Kidney (tissue), 14 donors: ENCODE data around the gene UBE2J1. TPM values are rescaled to one million over a fixed set of nuclear protein-coding genes. Genes with fewer than 3 reads are reported as not detected.

ENCODE experiments used
- DNase-seq, 5 donors: peaks; one replicate each; pipeline ENCODE4 v3.0.0-alpha.2; 2013 to 2020
- FAIRE-seq: peaks from 2 replicates; lab custom pipeline; 2012; peaks lifted over from hg19 to GRCh38; lab: Jason Lieb, UNC
- H3K27ac ChIP-seq, 2 donors: one replicate each; pipeline ENCODE4 v1.7.0; 2013; ENCODE audit warnings: low read depth in 2 of 2, low read length in 2 of 2, inconsistent platforms in 1 of 2
- H3K27me3 ChIP-seq: one replicate; pipeline ENCODE4 v1.7.1; 2013; ENCODE audit warnings: low read length, inconsistent platforms; ENCODE audit not compliant: control insufficient read depth, insufficient read depth
- H3K36me3 ChIP-seq, 3 donors: one replicate each; pipeline versions ENCODE4 v1.7.0 to v1.7.1; 2013; ENCODE audit warnings: low read length in 3 of 3, control low read depth in 1 of 3, inconsistent platforms in 1 of 3; ENCODE audit not compliant: insufficient read depth in 3 of 3, control insufficient read depth in 2 of 3
- H3K4me1 ChIP-seq, 3 donors: one replicate each; pipeline versions ENCODE4 v1.7.0 to v1.7.1; 2013; ENCODE audit warnings: low read length in 3 of 3, inconsistent platforms in 1 of 3, low read depth in 1 of 3; ENCODE audit not compliant: control insufficient read depth in 2 of 3, insufficient read depth in 2 of 3
- H3K4me3 ChIP-seq, 3 donors: one replicate each; pipeline versions ENCODE4 v1.7.0 to v1.8.1; 2013; ENCODE audit warnings: low read length in 3 of 3, control low read depth in 1 of 3, inconsistent platforms in 1 of 3
- H3K9ac ChIP-seq, 3 donors: one replicate each; pipeline versions ENCODE4 v1.7.0 to v1.7.1; 2013; ENCODE audit warnings: low read length in 3 of 3, control low read depth in 1 of 3, inconsistent platforms in 1 of 3
- H3K9me3 ChIP-seq, 3 donors: one replicate each; pipeline versions ENCODE4 v1.7.0 to v1.7.1; 2013; ENCODE audit warnings: low read length in 3 of 3, control low read depth in 1 of 3, inconsistent platforms in 1 of 3; ENCODE audit not compliant: control insufficient read depth in 2 of 3, insufficient read depth in 1 of 3
- CTCF ChIP-seq: IDR thresholded peaks from 3 replicates; pipeline ENCODE4 v1.5.1; 2012; ENCODE audit warnings: mild to moderate bottlenecking, moderate library complexity, borderline replicate concordance; ENCODE audit not compliant: insufficient read depth; ENCODE audit errors: extremely low read depth
- intact Hi-C: fragments of 100-400 bp; cut with DNase I; formaldehyde crosslinking; loops from one replicate; pipeline ENCODE4 v1.11.1; 2022
- polyA plus RNA-seq: library from polyadenylated mRNA; stranded (reverse); fragments of 350-450 nt; fragmentation: Illumina TruSeq; extraction: RNeasy Lipid Tissue Mini Kit (QIAGEN cat#74804); gene quantifications from one replicate; pipeline ENCODE4 v1.2.3, GENCODE V29; 2014; ENCODE audit warnings: low read depth, low replicate concordance; ENCODE audit not compliant: insufficient read depth
- total RNA-seq: library from RNA; stranded (reverse); fragmentation: NEBNext Ultra II Directional; extraction: Animal tissue kit (Norgen Biotek cat#: 25700); gene quantifications from one replicate; pipeline ENCODE4 v1.2.1, GENCODE V29; 2021
- donor health status: control.
- donor health status: control.
- donor health status: control.
- donor health status: control.
- donor health status: control.
- donor health status: DM: yes; HTN: yes; CAD: no.
- donor health status: Normal renal cell carcinoma (clear cell type).

The UBE2J1 gene
- total and polyA plus RNA-seq, 2 donors from 2014 or later = 22.8 to 47.3 TPM

GRCh38 chr6:89282749-89283148, 69.8 kb downstream of the UBE2J1 start:
- Histone ChIP-seq H3K4me1 (no peaks in the 10 kb centered on the region), H3K4me3 (no peak overlapping the region), H3K36me3 (no peaks in the 10 kb centered on the region), H3K27me3 (no peaks in the 10 kb centered on the region), H3K27ac (no peak overlapping the region), H3K9ac (no peak overlapping the region), H3K9me3 (no peaks in the 10 kb centered on the region)
- TF ChIP-seq CTCF = no peak
- FAIRE-seq = no peak
- no peak for DNase-seq
- intact Hi-C loops = no loop called here

- Histone ChIP-seq H3K27ac (no peak overlapping the region), H3K4me3 (no peak overlapping the region), H3K9ac (no peak overlapping the region), H3K27me3 (no peaks in the 10 kb centered on the region), H3K9me3 (no peaks in the 10 kb centered on the region), H3K36me3 (no peaks in the 10 kb centered on the region), H3K4me1 (no peaks in the 10 kb centered on the region)
- FAIRE-seq = no peak
- TF ChIP-seq CTCF = peak; percentile 23
- peak in 1 of 5 donors; percentile 27 for DNase-seq
- intact Hi-C loops = no loop called here
Measured at GRCh38 chr6:89281779-89282246, 70.7 kb downstream of the UBE2J1 start.

- no peak for DNase-seq
- FAIRE-seq = no peak
- Histone ChIP-seq H3K4me3 (no peak overlapping the region), H3K27me3 (no peaks in the 10 kb centered on the region), H3K36me3 (no peaks in the 10 kb centered on the region), H3K9me3 (no peaks in the 10 kb centered on the region), H3K9ac (no peak overlapping the region), H3K4me1 (no peaks in the 10 kb centered on the region), H3K27ac (no peak overlapping the region)
- intact Hi-C loops = no loop called here
- TF ChIP-seq CTCF = no peak
Measured at GRCh38 chr6:89278956-89279355, 73.6 kb downstream of the UBE2J1 start.

Other genes starting within 250 kb of the UBE2J1 start
- 2.3 TPM for gene SRSF12, start 234.7 kb downstream of the UBE2J1 start, total RNA-seq
- gene SRSF12, start 234.7 kb downstream of the UBE2J1 start, polyA plus RNA-seq = 1.0 TPM
- gene PM20D2, start 206.7 kb downstream of the UBE2J1 start, total RNA-seq = 14.4 TPM
- 5.7 TPM for gene PM20D2, start 206.7 kb downstream of the UBE2J1 start, polyA plus RNA-seq
- gene GABRR1, start 135.4 kb downstream of the UBE2J1 start, total RNA-seq = not detected
- gene GABRR1, start 135.4 kb downstream of the UBE2J1 start, polyA plus RNA-seq = not detected
- 0.38 TPM for gene GABRR2, start 37.4 kb downstream of the UBE2J1 start, total RNA-seq
- not detected for gene GABRR2, start 37.4 kb downstream of the UBE2J1 start, polyA plus RNA-seq
- 31.5 TPM for gene RRAGD, start 59.6 kb upstream of the UBE2J1 start, total RNA-seq
- 51.6 TPM for gene RRAGD, start 59.6 kb upstream of the UBE2J1 start, polyA plus RNA-seq
- gene ANKRD6, start 80.4 kb upstream of the UBE2J1 start, total RNA-seq = 29.5 TPM
- gene ANKRD6, start 80.4 kb upstream of the UBE2J1 start, polyA plus RNA-seq = 10.3 TPM